Upper lobe of left lung (tissue), 6 donors: ENCODE results near the gene CHCHD2. TPM values are rescaled to one million over a fixed set of nuclear protein-coding genes. Genes with fewer than 3 reads are reported as not detected.

Experiments used
- ATAC-seq, 2 donors: fragments of 200-7000 bp; cut with Tn5 transposase; one replicate each; pipeline ENCODE4 v1.9.1; 2022; ENCODE audit warnings: mild to moderate bottlenecking in 2 of 2, moderate library complexity in 2 of 2; ENCODE audit not compliant: low FRiP score in 2 of 2
- DNase-seq, 2 donors: peaks; one replicate each; pipeline ENCODE4 v3.0.0-alpha.2; 2019 to 2020
- H3K27ac ChIP-seq, 4 donors: fragments of 200-600 bp; sonication (generic); one replicate each; pipeline ENCODE4 v1.5.1; 2016 to 2019
- H3K27me3 ChIP-seq, 4 donors: fragments of 200-600 bp; sonication (generic); one replicate each; pipeline ENCODE4 v1.5.1; 2017 to 2019
- H3K36me3 ChIP-seq, 4 donors: fragments of 200-600 bp; sonication (generic); one replicate each; pipeline ENCODE4 v1.5.1; 2016 to 2019
- H3K4me1 ChIP-seq, 4 donors: fragments of 200-600 bp; sonication (generic); one replicate each; pipeline ENCODE4 v1.5.1; 2018 to 2019
- H3K4me3 ChIP-seq, 4 donors: fragments of 200-600 bp; sonication (generic); one replicate each; pipeline ENCODE4 v1.5.1; 2017 to 2019; ENCODE audit warnings: mild to moderate bottlenecking in 2 of 4, moderate library complexity in 1 of 4
- H3K9me3 ChIP-seq, 4 donors: fragments of 200-600 bp; sonication (generic); one replicate each; pipeline ENCODE4 v1.5.1; 2018 to 2019
- EP300 ChIP-seq, 4 donors: sonication (generic); formaldehyde crosslinking; IDR thresholded peaks; one replicate each; pipeline ENCODE4 v1.5.1; 2017; ENCODE audit warnings: antibody characterized with exemption in 4 of 4, control low read depth in 2 of 4
- POLR2A ChIP-seq, 4 donors: fragments of 450-650 bp; IDR thresholded peaks; one replicate each; pipeline ENCODE4 v1.5.1; 2016 to 2017; ENCODE audit warnings: antibody characterized with exemption in 4 of 4, mild to moderate bottlenecking in 2 of 4
- POLR2AphosphoS5 ChIP-seq, 2 donors: sonication (generic); formaldehyde crosslinking; IDR thresholded peaks; one replicate each; pipeline ENCODE4 v1.5.1; 2017; ENCODE audit warnings: antibody characterized with exemption in 2 of 2
- WGBS, 2 donors: methylation state at CpG; one replicate each; pipeline ENCODE4 v1.1.5; 2017 to 2018; 5-methylcytosine and 5-hydroxymethylcytosine counted together
- small RNA-seq, 4 donors: library from RNA; depleted of rRNA; stranded (forward); fragments of <200 nt; gene quantifications; one replicate each; pipeline ENCODE3, GENCODE V24; 2016
- total RNA-seq, 6 donors: library from RNA; depleted of rRNA in 4 of 6; stranded (reverse); fragments of >200 nt in 4 of 6; gene quantifications; one replicate each; pipeline versions ENCODE4 v1.1.0 to v1.2.1, GENCODE V29; 2016 to 2021
- TF ChIP-seq, protein P1 (sequence below), 6 experiments: fragments of 450-650 bp in 4 of 6; fragments of 200-600 bp in 2 of 6; sonication (generic) in 2 of 6; IDR thresholded peaks; one replicate each; pipeline ENCODE4 v1.5.1; 2016 to 2019; ENCODE audit warnings: antibody characterized with exemption in 6 of 6
- donor health status: DM: no; HTN: no; CAD: no; lungs with moderate emphysema.
- donor health status: DM: no; HTN: yes; CAD: no; lungs with severe emphysema.

The CHCHD2 gene
- total RNA-seq, 6 donors from 2014 or later = 61.8 to 307 (median 203) TPM

DNA sequence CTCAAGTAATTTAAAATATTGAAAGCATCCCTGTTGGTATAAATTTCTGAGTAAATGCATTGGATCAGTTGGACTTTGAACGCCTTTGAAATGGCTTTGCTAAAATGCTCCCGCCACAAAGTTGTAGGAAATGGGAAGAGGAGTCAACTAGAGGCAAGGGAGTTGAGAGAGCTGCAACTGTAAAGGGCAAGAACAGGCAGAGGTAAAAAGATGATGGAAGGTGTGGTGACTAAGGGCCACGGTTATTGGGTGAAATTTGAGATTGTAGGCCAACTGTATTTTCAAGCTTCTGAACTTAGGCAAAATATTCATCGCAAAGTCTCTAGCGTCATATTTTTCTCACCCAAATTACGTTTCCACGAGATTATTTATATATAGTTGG is 42.8 kb downstream of the CHCHD2 start:
- DNase-seq (no peak), ATAC-seq (no peak)
- Histone ChIP-seq H3K36me3 (peaks cover 13 to 52% (median 30%) of the 10 kb centered on the region in 4 donors), H3K27ac (peak overlapping the region; percentile 87 to 94 (median 90)), H3K9me3 (no peaks in the 10 kb centered on the region), H3K4me1 (peaks cover 8 to 16% (median 10%) of the 10 kb centered on the region in 4 donors), H3K4me3 (peak overlapping the region in 3 of 4 donors; percentile 71 to 87 (median 83)), H3K27me3 (no peaks in the 10 kb centered on the region)
- 73% methylated on average over 7 of the region's 7 CpGs for WGBS, 2 donors
- TF ChIP-seq POLR2AphosphoS5 (IDR thresholded peaks at IDR 0.05) (no peak), EP300 (IDR thresholded peaks at IDR 0.05) (no peak), POLR2A (IDR thresholded peaks at IDR 0.05) (no peak)
- TF ChIP-seq, protein P1, sequence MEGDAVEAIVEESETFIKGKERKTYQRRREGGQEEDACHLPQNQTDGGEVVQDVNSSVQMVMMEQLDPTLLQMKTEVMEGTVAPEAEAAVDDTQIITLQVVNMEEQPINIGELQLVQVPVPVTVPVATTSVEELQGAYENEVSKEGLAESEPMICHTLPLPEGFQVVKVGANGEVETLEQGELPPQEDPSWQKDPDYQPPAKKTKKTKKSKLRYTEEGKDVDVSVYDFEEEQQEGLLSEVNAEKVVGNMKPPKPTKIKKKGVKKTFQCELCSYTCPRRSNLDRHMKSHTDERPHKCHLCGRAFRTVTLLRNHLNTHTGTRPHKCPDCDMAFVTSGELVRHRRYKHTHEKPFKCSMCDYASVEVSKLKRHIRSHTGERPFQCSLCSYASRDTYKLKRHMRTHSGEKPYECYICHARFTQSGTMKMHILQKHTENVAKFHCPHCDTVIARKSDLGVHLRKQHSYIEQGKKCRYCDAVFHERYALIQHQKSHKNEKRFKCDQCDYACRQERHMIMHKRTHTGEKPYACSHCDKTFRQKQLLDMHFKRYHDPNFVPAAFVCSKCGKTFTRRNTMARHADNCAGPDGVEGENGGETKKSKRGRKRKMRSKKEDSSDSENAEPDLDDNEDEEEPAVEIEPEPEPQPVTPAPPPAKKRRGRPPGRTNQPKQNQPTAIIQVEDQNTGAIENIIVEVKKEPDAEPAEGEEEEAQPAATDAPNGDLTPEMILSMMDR (IDR thresholded peaks at IDR 0.05) = no peak

DNA sequence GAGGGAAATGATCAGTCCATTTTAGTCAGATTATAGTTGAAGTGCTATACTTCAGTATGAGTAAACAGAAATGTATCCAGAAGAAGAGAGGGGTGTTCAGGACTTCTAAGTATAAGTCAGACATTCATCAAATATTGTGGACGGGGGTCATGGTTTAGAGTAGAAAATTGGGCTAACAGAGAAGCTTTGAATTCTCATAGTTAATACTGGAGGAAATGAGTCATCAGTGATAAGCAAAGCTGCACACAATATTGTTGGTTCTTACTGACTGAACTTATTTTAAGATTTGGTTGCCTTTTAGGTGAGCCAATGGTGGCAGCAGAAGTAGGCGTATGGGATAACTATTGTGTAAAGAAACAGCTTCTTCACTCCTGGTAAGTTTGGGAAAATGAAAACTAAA is 43.9 kb downstream of the CHCHD2 start:
- Histone ChIP-seq H3K27ac (peak overlapping the region in 2 of 4 donors; percentile 18 to 32), H3K4me1 (peaks cover 8 to 16% (median 10%) of the 10 kb centered on the region in 4 donors), H3K36me3 (peaks cover 22 to 60% (median 39%) of the 10 kb centered on the region in 4 donors), H3K4me3 (no peak overlapping the region), H3K9me3 (no peaks in the 10 kb centered on the region), H3K27me3 (no peaks in the 10 kb centered on the region)
- DNase-seq (no peak), ATAC-seq (no peak)
- 76 to 85% methylated on average over 2 of the region's 2 CpGs for WGBS, 2 donors
- TF ChIP-seq EP300 (IDR thresholded peaks at IDR 0.05) = no peak
- no peak for TF ChIP-seq POLR2A (IDR thresholded peaks at IDR 0.05)
- TF ChIP-seq POLR2AphosphoS5 (IDR thresholded peaks at IDR 0.05) = no peak
- TF ChIP-seq, protein P1 (IDR thresholded peaks at IDR 0.05) = no peak

DNA sequence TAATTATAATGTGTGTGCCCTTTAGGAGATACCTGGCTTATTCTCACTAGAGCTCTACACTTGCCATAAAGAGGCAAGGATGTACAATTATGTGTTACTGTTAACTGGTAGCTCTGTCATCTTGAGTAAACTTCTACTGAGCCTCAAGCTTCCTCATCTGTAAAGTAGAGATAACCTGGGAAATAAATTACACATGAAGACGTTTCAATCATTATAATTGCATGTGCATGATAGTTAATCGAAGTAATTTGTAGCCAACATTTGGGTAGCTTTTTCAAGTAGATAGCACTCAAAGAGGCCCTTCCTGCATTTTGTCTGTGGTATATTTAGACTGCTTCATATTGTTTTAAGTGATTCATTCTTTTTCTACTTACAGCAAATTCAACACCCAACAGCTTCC is 52.3 kb downstream of the CHCHD2 start:
- H3K36me3 ChIP-seq = peaks cover 20 to 62% (median 47%) of the 10 kb centered on the region in 4 donors
- 84 to 91% methylated on average over 2 of the region's 2 CpGs for WGBS, 2 donors
- DNase-seq (no peak), ATAC-seq (no peak)
- H3K27me3 ChIP-seq = no peaks in the 10 kb centered on the region
- TF ChIP-seq, protein P1 (IDR thresholded peaks at IDR 0.05) = no peak
- no peak for TF ChIP-seq EP300 (IDR thresholded peaks at IDR 0.05)
- TF ChIP-seq POLR2A (IDR thresholded peaks at IDR 0.05) = no peak
- TF ChIP-seq POLR2AphosphoS5 (IDR thresholded peaks at IDR 0.05) = no peak
- H3K9me3 ChIP-seq = no peaks in the 10 kb centered on the region
- H3K4me1 ChIP-seq = peaks cover 16 to 30% (median 19%) of the 10 kb centered on the region in 4 donors
- no peak overlapping the region for H3K4me3 ChIP-seq
- no peak overlapping the region for H3K27ac ChIP-seq

DNA sequence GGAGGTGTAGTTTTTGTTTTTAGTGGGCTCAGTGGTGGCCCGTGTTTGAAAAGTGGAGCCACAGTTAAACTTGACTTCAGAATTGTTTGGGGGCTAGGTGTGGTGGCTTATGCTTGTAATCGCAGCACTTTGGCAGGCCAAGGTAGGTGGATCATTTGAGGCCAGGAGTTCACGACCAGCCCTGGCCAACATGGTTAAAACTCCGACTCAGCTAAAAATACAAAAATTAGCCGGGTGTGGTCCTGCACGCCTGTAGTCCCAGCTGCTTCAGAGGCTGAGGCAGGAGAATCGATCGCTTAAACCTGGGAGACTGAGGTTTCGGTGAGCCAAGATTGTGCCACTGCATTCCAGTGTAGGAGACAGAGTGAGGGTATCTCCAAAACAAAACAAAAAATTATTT is 52.9 kb downstream of the CHCHD2 start:
- Histone ChIP-seq H3K27ac (no peak overlapping the region), H3K4me1 (peaks cover 16 to 36% (median 21%) of the 10 kb centered on the region in 4 donors), H3K36me3 (peaks cover 18 to 56% (median 41%) of the 10 kb centered on the region in 4 donors), H3K27me3 (no peaks in the 10 kb centered on the region), H3K9me3 (no peaks in the 10 kb centered on the region), H3K4me3 (no peak overlapping the region)
- WGBS, 2 donors = 85 to 86% methylated on average over 9 of the region's 9 CpGs
- no peak for ATAC-seq
- no peak for DNase-seq
- no peak for TF ChIP-seq POLR2A (IDR thresholded peaks at IDR 0.05)
- TF ChIP-seq EP300 (IDR thresholded peaks at IDR 0.05) = no peak
- no peak for TF ChIP-seq POLR2AphosphoS5 (IDR thresholded peaks at IDR 0.05)
- TF ChIP-seq, protein P1 (IDR thresholded peaks at IDR 0.05) = no peak

Small RNA genes within 50 kb of the gene (small RNA-seq; reads per million reads assigned to genes)
- gene SNORA15 (0 reads per million in 4 donors), gene SNORA22B (0 reads per million in 4 donors)

Other genes with a start within 250 kb of the CHCHD2 start
- gene SEPTIN14, start 243.7 kb downstream of the CHCHD2 start, total RNA-seq = under 1 TPM in 1 of 6 donors, not detected in 5; 0.06 TPM
- gene ZNF713, start 219.0 kb downstream of the CHCHD2 start, total RNA-seq = 1 to 10 TPM; 2.1 to 4.2 (median 3.3) TPM
- gene MRPS17, start 154.6 kb downstream of the CHCHD2 start, total RNA-seq = 10 to 100 TPM in 1 of 6 donors, 1 to 10 TPM in 5; 4.8 to 10.5 (median 8.7) TPM
- gene NIPSNAP2, start 141.9 kb downstream of the CHCHD2 start, total RNA-seq = 10 to 100 TPM; 30.2 to 95.2 (median 64.6) TPM
- 10 to 100 TPM in 4 of 6 donors, 1 to 10 TPM in 2; 6.8 to 18.9 (median 13.5) TPM for gene PSPH, start 55.0 kb downstream of the CHCHD2 start, total RNA-seq
- gene CCT6A, start 54.7 kb downstream of the CHCHD2 start, total RNA-seq = 100 to 1,000 TPM in 1 of 6 donors, 10 to 100 TPM in 5; 48.4 to 115 (median 67.6) TPM
- gene SUMF2, start 42.2 kb downstream of the CHCHD2 start, total RNA-seq = 100 to 1,000 TPM in 5 of 6 donors, 10 to 100 TPM in 1; 85.9 to 185 (median 155) TPM
- 1 to 10 TPM in 2 of 6 donors, under 1 TPM in 3, not detected in 1; 0.30 to 2.4 (median 0.60) TPM for gene PHKG1, start 13.5 kb downstream of the CHCHD2 start, total RNA-seq
- gene NUPR2, start 9.9 kb upstream of the CHCHD2 start, total RNA-seq = 1 to 10 TPM in 4 of 6 donors, under 1 TPM in 1, not detected in 1; 0.89 to 9.1 (median 1.4) TPM